HepG2 (cell line): ENCODE data around the gene COQ6. TPM values are rescaled to one million over a fixed set of nuclear protein-coding genes. Genes with fewer than 3 reads are reported as not detected.

Source experiments
- ATAD3A ChIP-seq: sonication (generic); formaldehyde crosslinking; IDR thresholded peaks from 2 replicates; pipeline ENCODE4 v1.4.0; 2020; ENCODE audit warnings: missing genetic modification reagents
- FOXK1 ChIP-seq: sonication (generic); formaldehyde crosslinking; IDR thresholded peaks from 2 replicates; pipeline ENCODE4 v1.4.0; 2020; ENCODE audit warnings: low read depth, missing genetic modification reagents, borderline replicate concordance
- KAT2B ChIP-seq: fragments of 150-350 bp; IDR thresholded peaks from 2 replicates; pipeline ENCODE4 v1.6.1; 2014; ENCODE audit warnings: low read depth, low read length, borderline replicate concordance
- NCOR1 ChIP-seq: fragments of 200-600 bp; sonication (generic); IDR thresholded peaks from 2 replicates; pipeline ENCODE4 v1.7.0; 2017; ENCODE audit warnings: antibody characterized with exemption, low read length, borderline replicate concordance
- RFX5 ChIP-seq: IDR thresholded peaks from 2 replicates; pipeline ENCODE4 v1.6.1; 2011; ENCODE audit warnings: low read depth, low read length, improper control_type of control experiment
- SCMH1 ChIP-seq: sonication (generic); formaldehyde crosslinking; IDR thresholded peaks from 2 replicates; pipeline ENCODE4 v1.9.0; 2021; ENCODE audit warnings: missing genetic modification reagents, mild to moderate bottlenecking, borderline replicate concordance
- YEATS4 ChIP-seq: sonication (generic); formaldehyde crosslinking; IDR thresholded peaks from 2 replicates; pipeline ENCODE4 v1.4.0; 2020; ENCODE audit warnings: missing genetic modification reagents, borderline replicate concordance
- YY1 ChIP-seq: IDR thresholded peaks from 2 replicates; pipeline ENCODE4 v1.6.1; 2011; ENCODE audit warnings: low read length, low read depth, moderate library complexity, mild to moderate bottlenecking; ENCODE audit not compliant: insufficient read depth, insufficient replicate concordance
- ZNF24 ChIP-seq: fragments of 450-650 bp; IDR thresholded peaks from 2 replicates; pipeline ENCODE4 v1.6.1; 2017; ENCODE audit warnings: antibody characterized with exemption, mild to moderate bottlenecking
- ZNF660 ChIP-seq: sonication (generic); formaldehyde crosslinking; IDR thresholded peaks from 2 replicates; pipeline ENCODE4 v1.5.1; 2020; ENCODE audit warnings: mild to moderate bottlenecking, low read depth, missing genetic modification reagents, borderline replicate concordance
- polyA plus RNA-seq, 8 experiments: library from polyadenylated mRNA; depleted of rRNA in 3 of 8; stranded (reverse) in 7 of 8; unstranded in 1 of 8; fragments of >200 nt; fragmentation: Illumina TruSeq in 4 of 8; extraction: Trizol in 4 of 8; gene quantifications; 2 replicates each; pipeline versions ENCODE4 v1.2.1 to v1.2.3, GENCODE V29; 2011 to 2016; ENCODE audit warnings: low read depth in 4 of 8, missing spikeins in 1 of 8, mixed read lengths in 1 of 8; ENCODE audit not compliant: insufficient read depth in 1 of 8
- total RNA-seq, 5 experiments: library from RNA; depleted of rRNA; stranded (reverse); fragments of >200 nt; fragmentation: Illumina TruSeq; extraction: Trizol; gene quantifications; 2 replicates each; pipeline ENCODE4 v1.2.3, GENCODE V29; 2016; ENCODE audit warnings: low read depth in 1 of 5
- TF ChIP-seq, protein P1 (sequence below), 2 experiments: fragments of 450-650 bp in 1 of 2; sonication (generic) in 1 of 2; formaldehyde crosslinking in 1 of 2; IDR thresholded peaks; 2 replicates each; pipeline versions ENCODE4 v1.6.1 to v1.8.0; 2016 to 2022; ENCODE audit warnings: antibody characterized with exemption in 1 of 2, mild to moderate bottlenecking in 1 of 2, missing genetic modification reagents in 1 of 2
- TF ChIP-seq, protein P2 (sequence below): sonication (generic); formaldehyde crosslinking; IDR thresholded peaks from 2 replicates; pipeline ENCODE4 v1.9.0; 2021; ENCODE audit warnings: missing genetic modification reagents, borderline replicate concordance
- TF ChIP-seq, protein P3 (sequence below): conservative IDR thresholded peaks from 2 replicates; pipeline ENCODE4 v1.6.1; 2018; ENCODE audit warnings: missing genetic modification reagents
- TF ChIP-seq, protein P4 (sequence below): sonication (generic); formaldehyde crosslinking; IDR thresholded peaks from 2 replicates; pipeline ENCODE4 v1.4.0; 2020; ENCODE audit warnings: missing genetic modification reagents, borderline replicate concordance

Gene COQ6
- total and polyA plus RNA-seq, 2 of the 13 experiments (the other 11 are each of a cell fraction or from before 2014, with no cell fraction given) = 18.9 to 34.7 TPM

DNA sequence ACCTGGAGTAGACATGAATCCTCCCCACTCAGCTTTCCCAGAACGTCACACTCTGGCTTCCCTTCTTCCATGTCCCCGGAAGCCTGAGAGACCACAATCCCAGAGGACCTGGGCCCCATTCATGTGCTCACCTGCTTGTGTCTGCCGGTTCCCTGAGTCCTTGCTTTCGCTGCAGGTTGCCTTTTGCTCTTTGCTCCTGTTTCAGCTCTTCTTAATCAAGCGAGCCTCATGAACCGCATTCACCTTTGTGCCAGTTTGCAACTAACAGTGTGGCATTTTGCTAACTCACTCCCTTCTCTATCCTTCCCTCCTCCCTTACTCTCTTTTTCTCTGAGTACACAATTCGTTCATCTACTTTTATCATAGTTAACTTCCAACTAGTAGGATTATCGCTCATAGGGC, 45.9 kb downstream of the COQ6 start (continued):
- TF ChIP-seq, protein P1, sequence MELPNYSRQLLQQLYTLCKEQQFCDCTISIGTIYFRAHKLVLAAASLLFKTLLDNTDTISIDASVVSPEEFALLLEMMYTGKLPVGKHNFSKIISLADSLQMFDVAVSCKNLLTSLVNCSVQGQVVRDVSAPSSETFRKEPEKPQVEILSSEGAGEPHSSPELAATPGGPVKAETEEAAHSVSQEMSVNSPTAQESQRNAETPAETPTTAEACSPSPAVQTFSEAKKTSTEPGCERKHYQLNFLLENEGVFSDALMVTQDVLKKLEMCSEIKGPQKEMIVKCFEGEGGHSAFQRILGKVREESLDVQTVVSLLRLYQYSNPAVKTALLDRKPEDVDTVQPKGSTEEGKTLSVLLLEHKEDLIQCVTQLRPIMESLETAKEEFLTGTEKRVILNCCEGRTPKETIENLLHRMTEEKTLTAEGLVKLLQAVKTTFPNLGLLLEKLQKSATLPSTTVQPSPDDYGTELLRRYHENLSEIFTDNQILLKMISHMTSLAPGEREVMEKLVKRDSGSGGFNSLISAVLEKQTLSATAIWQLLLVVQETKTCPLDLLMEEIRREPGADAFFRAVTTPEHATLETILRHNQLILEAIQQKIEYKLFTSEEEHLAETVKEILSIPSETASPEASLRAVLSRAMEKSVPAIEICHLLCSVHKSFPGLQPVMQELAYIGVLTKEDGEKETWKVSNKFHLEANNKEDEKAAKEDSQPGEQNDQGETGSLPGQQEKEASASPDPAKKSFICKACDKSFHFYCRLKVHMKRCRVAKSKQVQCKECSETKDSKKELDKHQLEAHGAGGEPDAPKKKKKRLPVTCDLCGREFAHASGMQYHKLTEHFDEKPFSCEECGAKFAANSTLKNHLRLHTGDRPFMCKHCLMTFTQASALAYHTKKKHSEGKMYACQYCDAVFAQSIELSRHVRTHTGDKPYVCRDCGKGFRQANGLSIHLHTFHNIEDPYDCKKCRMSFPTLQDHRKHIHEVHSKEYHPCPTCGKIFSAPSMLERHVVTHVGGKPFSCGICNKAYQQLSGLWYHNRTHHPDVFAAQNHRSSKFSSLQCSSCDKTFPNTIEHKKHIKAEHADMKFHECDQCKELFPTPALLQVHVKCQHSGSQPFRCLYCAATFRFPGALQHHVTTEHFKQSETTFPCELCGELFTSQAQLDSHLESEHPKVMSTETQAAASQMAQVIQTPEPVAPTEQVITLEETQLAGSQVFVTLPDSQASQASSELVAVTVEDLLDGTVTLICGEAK (IDR thresholded peaks at IDR 0.05) = no peak
- TF ChIP-seq, protein P1 (CRISPR knock-in tag; IDR thresholded peaks at IDR 0.05) = no peak
- TF ChIP-seq NCOR1 (peak; percentile 58; the same call in 1 of the 2 replicates), YY1 (no peak), KAT2B (no peak), ZNF24 (no peak), RFX5 (no peak), ZNF660 (CRISPR knock-in tag) (no peak), FOXK1 (CRISPR knock-in tag) (no peak), ATAD3A (CRISPR knock-in tag) (no peak), YEATS4 (CRISPR knock-in tag) (0 out of 2 replicates have a peak, but pooled peaks have one; percentile 8), SCMH1 (CRISPR knock-in tag) (no peak)
- TF ChIP-seq, protein P2, sequence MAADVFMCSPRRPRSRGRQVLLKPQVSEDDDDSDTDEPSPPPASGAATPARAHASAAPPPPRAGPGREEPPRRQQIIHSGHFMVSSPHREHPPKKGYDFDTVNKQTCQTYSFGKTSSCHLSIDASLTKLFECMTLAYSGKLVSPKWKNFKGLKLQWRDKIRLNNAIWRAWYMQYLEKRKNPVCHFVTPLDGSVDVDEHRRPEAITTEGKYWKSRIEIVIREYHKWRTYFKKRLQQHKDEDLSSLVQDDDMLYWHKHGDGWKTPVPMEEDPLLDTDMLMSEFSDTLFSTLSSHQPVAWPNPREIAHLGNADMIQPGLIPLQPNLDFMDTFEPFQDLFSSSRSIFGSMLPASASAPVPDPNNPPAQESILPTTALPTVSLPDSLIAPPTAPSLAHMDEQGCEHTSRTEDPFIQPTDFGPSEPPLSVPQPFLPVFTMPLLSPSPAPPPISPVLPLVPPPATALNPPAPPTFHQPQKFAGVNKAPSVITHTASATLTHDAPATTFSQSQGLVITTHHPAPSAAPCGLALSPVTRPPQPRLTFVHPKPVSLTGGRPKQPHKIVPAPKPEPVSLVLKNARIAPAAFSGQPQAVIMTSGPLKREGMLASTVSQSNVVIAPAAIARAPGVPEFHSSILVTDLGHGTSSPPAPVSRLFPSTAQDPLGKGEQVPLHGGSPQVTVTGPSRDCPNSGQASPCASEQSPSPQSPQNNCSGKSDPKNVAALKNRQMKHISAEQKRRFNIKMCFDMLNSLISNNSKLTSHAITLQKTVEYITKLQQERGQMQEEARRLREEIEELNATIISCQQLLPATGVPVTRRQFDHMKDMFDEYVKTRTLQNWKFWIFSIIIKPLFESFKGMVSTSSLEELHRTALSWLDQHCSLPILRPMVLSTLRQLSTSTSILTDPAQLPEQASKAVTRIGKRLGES (CRISPR knock-in tag) = no peak
- TF ChIP-seq, protein P3, sequence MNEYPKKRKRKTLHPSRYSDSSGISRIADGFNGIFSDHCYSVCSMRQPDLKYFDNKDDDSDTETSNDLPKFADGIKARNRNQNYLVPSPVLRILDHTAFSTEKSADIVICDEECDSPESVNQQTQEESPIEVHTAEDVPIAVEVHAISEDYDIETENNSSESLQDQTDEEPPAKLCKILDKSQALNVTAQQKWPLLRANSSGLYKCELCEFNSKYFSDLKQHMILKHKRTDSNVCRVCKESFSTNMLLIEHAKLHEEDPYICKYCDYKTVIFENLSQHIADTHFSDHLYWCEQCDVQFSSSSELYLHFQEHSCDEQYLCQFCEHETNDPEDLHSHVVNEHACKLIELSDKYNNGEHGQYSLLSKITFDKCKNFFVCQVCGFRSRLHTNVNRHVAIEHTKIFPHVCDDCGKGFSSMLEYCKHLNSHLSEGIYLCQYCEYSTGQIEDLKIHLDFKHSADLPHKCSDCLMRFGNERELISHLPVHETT (CRISPR knock-in tag) = peak; percentile 69; the same call in 1 of the 2 replicates
- TF ChIP-seq, protein P4, sequence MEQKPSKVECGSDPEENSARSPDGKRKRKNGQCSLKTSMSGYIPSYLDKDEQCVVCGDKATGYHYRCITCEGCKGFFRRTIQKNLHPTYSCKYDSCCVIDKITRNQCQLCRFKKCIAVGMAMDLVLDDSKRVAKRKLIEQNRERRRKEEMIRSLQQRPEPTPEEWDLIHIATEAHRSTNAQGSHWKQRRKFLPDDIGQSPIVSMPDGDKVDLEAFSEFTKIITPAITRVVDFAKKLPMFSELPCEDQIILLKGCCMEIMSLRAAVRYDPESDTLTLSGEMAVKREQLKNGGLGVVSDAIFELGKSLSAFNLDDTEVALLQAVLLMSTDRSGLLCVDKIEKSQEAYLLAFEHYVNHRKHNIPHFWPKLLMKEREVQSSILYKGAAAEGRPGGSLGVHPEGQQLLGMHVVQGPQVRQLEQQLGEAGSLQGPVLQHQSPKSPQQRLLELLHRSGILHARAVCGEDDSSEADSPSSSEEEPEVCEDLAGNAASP (CRISPR knock-in tag) = peak; percentile 44; the same call in 1 of the 2 replicates
